GM18867 (cell line): ENCODE results near the gene OR3A1.
"Not testable (repeated sequence)": the region's sequence is repeated elsewhere in the genome, so short reads cannot be mapped to it uniquely, and the experiment has no call there.

ENCODE experiments used
- ATAC-seq: cut with Tn5 transposase; IDR thresholded peaks from one replicate; pipeline ENCODE4 v1.9.1; 2021; ENCODE audit warnings: mild to moderate bottlenecking, moderate library complexity; ENCODE audit not compliant: unreplicated experiment

OR3A1 gene, protein sequence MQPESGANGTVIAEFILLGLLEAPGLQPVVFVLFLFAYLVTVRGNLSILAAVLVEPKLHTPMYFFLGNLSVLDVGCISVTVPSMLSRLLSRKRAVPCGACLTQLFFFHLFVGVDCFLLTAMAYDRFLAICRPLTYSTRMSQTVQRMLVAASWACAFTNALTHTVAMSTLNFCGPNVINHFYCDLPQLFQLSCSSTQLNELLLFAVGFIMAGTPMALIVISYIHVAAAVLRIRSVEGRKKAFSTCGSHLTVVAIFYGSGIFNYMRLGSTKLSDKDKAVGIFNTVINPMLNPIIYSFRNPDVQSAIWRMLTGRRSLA

DNA sequence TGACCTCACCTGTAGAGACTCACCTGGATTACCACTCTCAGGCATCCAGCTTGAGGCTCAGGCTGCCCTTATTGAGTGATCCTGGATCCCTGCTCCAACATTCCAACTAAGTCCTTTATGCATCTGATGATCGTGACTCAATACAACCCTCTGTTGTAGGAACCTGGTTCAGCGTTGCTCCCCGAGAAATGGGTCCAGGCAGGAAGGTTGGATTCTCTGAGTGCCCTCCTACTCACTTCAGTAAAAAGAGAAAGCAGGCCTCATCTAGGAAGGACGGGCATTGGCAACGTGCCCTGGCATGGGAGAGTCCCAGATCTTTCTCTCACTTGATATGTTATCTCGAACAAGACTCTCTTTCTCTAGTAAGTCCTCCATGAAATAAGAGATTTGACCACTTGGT lies at the start of gene OR3A1:
TSS of gene OR3A1 (minus strand) at position 101 of the 400 bp plus-strand sequence. CDS start 5,778 bp downstream, outside the sequence.
- no peak for ATAC-seq

- not testable (repeated sequence) for ATAC-seq
Observed at GRCh38 chr17:3342782-3343181, 44.6 kb upstream of the OR3A1 start.

DNA sequence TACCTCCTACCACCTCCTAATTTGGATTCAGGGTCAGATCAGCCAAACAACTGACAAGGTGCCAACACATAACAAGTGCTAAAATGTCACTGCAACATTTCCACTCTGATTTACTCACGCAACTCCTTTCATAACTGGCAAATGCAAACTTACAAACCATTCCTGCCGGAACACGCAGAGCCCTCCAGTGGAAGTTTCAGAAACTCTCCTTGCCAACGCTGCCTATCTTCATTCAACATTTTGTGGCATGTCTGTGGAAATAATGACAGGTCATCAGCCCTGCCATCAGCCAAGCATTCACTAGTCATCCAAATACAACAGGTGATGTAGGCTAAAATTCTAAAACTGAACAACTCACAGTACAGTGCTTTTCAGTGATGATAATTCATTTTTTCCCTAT lies 37.7 kb upstream of the OR3A1 start:
- no peak for ATAC-seq

- ATAC-seq, result no peak
Observed at GRCh38 chr17:3318336-3318735, 20.2 kb upstream of the OR3A1 start.

DNA sequence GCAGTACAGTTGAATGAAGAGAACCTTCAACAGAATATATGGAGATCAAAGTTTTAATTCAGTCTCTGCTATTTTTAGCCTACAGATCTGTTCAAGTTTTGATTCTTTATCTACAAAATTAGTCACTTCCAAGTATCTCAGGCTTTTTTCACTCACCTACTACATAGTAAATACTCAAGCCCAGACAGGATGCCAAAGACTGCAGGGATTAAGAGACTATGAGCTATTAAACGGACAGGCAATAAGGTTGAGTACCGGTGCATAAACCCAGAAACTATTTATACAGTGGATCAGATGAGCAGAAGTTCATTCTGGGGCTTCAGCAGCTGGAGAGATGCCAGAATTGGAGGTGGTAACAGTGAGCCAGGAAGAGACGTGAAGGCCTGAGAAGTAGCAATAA lies 18.7 kb upstream of the OR3A1 start:
- no peak for ATAC-seq

DNA sequence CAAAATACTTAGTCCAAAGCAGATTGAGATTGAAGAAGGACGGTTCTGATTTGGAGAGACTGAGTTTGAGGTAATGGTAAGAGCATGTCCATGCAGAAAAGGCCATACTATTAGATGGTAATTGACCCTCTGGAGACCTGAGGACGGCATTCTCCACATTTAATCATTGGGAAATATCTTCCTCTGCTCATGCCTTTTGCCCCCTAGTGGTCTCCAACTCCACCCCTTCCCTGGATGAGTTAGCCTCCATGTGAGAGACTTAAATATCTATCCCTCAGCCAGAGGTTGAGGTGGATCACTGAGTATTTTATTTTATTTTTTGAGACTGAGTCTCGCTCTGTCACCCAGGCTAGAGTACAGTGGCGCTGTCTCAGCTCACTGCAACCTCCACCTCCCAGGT lies 10.4 kb upstream of the OR3A1 start:
- ATAC-seq, result no peak

GRCh38 chr17:3295632-3296031 lies 2.5 kb downstream of the OR3A1 start:
- no peak for ATAC-seq

DNA sequence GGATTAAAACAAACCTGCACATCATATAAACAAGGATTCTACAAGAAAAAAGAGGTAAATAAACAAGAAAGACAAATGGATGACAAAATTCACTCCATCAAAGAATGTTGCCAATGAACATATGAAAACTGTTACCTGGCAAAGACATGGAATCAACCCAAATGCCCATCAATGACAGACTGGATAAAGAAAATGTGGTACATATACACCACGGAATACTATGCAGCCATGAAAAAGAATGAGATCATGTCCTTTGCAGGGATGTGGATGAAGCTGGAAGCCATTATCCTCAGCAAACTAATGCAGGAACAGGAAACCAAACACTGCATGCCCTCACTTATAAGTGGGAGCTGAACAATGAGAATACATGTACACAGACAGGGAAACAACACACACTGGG lies 4.6 kb downstream of the OR3A1 start:
- ATAC-seq, result not testable (repeated sequence)

DNA sequence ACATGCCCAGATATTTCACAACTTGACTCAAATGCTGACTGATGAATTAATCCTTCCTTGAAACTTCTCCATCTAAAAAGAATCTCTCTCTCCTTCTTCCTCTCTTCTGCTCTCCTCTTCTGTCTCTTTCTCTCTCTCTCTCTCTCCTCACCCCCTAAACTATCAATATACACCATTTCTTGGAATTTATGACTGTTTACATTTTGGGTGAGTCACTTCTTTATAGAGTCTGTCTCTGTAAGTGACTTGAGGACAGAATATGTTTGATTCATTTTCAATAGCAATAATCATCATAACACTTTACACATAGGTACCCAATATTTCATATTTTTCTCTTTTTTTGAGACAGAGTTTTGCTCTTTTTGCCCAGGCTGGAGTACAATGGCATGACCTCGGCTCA lies 15.3 kb downstream of the OR3A1 start:
- ATAC-seq, result no peak

GRCh38 chr17:3276126-3276525 lies 22.0 kb downstream of the OR3A1 start:
- no peak for ATAC-seq

- no peak for ATAC-seq
Observed at GRCh38 chr17:3271072-3271848, 26.9 kb downstream of the OR3A1 start.

GRCh38 chr17:3260600-3260999 lies 37.6 kb downstream of the OR3A1 start:
- no peak for ATAC-seq

- no peak for ATAC-seq
Observed at GRCh38 chr17:3260163-3260562, 38.0 kb downstream of the OR3A1 start.

DNA sequence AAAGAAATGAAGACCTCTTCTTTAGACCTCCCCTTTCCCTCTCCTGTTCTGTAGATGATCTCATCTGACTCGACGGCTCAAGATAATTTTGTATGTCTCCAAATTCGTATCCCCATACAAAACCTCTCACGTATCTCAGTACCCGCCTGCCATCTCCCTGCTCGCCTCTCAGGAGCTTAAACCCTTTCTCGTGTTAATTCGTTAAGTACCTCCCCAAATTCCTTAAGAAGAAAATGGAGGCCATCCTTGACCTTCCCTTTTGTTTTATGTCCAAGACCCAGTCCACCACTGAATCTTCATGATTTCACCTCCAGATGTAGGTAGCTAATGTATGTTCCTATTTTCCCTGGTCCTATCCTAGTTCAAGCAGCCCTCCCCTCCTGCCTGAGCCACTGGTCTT lies 41.6 kb downstream of the OR3A1 start:
- ATAC-seq, result no peak

GRCh38 chr17:3249013-3249412 lies 49.1 kb downstream of the OR3A1 start:
- ATAC-seq, result not testable (repeated sequence)

DNA sequence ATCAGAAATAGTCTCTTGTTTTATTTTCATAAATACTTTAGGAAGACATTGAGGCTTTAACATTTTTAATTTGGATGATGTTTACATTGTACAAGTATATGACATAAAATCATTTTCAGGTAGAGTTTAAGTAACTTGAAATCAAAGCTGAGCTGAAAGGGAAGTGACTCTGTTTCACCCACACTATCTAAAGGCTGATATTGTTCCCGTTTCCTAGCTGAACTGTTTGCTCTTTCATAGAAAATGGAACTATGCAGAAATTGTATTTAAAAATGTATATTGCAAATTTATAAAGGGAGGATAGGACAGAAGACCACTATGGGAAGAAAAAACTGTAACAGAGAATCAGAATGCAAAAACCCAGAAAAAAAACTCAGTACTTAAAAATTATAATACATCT lies 53.3 kb downstream of the OR3A1 start:
- ATAC-seq, result not testable (repeated sequence)

DNA sequence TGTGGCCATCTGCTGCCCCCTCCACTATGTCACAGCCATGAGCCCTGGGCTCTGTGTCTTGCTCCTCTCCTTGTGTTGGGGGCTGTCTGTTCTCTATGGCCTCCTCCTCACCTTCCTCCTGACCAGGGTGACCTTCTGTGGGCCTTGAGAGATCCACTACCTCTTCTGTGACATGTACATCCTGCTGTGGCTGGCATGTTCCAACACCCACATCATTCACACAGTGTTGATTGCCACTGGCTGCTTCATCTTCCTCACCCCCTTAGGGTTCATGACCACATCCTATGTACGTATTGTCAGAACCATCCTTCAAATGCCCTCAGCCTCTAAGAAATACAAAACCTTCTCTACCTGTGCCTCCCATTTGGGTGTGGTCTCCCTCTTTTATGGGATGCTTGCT lies 57.1 kb downstream of the OR3A1 start:
- not testable (repeated sequence) for ATAC-seq
